ENCODE data around the gene APH1A.
"Not testable (repeated sequence)": the region's sequence is repeated elsewhere in the genome, so short reads cannot be mapped to it uniquely, and the experiment has no call there.

Gene APH1A

GRCh38 chr1:150233359-150234308 is 35.2 kb downstream of the APH1A start:
- no peak for DNase-seq (ENCODE audit: low read depth)

- DNase-seq (ENCODE audit: low read depth): not testable (repeated sequence)
These were observed 35.9 kb downstream of the APH1A start for GRCh38 chr1:150232921-150233320.

DNA sequence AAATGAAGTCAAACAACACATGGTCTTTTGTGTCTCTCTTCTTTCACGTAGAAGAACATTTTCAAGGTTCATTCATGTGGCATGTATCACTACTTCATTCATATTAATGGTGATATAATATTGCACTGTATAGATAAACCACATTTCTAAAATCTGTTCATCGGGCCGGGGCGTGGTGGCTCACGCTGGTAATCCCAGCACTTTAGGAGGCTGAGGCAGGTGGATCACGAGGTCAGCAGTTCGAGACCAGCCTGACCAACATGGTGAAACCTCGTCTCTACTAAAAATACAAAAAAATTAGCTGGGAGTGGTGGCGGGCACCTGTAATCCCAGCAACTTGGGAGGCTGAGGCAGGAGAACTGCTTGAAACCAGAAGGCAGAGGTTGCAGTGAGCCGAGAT is 40.6 kb downstream of the APH1A start:
- not testable (repeated sequence) for DNase-seq (ENCODE audit: low read depth)

DNA sequence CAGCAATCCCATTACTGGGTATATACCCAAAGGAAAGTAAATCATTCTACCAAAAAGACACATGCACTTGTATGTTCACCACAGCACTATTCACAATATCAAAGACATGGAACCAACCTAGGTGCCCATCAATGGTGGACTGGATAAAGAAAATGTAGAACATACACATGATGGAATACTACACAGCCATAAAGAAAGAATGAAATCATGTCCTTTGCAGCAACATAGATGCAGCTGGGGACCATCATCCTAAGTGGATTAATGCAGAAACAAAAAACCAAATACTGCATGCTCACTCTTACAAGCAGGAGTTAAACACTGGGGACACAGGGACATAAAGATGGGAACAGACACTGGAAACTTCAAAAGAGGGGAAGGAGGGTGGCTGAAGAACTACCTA is 41.6 kb downstream of the APH1A start:
- DNase-seq (ENCODE audit: low read depth): no peak

- no peak for DNase-seq (ENCODE audit: low read depth)
These were observed 42.3 kb downstream of the APH1A start for GRCh38 chr1:150226486-150226885.

DNA sequence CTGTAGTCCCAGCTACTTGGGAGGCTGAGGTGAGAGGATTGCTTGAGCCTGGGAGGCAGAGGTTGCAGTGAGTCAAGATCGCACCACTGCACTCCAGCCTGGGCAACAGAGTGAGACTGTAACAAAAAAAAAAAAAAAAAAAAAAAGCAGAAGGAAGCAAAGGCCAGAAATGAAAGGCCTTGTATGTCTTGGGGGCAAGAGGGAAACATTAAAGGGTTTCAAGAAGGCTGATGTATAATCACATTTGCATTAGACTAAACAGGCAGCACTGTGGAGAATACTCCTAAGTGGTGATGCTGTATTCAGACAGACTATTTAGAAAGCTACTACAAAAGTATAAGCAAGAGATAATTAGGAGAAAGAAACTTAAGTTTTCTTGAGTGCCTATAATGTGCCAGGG is 43.3 kb downstream of the APH1A start:
- no peak for DNase-seq (ENCODE audit: low read depth)

- no peak for DNase-seq (ENCODE audit: low read depth)
These were observed 43.8 kb downstream of the APH1A start for GRCh38 chr1:150224983-150225382.

DNA sequence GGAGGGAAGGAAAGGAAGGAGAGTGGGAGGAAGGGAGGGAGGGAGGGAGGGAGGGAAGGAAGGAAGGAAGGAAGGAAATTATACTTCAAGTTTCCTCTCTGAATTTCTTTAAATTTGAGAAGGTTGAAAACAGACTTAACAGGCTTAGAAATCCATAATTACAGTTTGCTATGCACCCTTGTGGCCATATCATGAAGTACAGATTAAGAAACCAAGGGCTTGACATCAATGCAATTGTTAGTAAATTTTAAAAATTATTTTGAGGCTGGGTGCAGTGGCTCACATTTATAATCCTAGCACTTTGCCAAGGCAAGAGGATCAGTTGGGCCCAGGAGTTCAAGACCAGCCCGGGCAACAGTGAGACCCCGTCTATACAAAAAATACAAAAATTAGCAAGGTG is 47.3 kb downstream of the APH1A start:
- no peak for DNase-seq (ENCODE audit: low read depth)

- not testable (repeated sequence) for DNase-seq (ENCODE audit: low read depth)
These were observed 53.0 kb downstream of the APH1A start for GRCh38 chr1:150215855-150216254.

All from activated T-cell treated with anti-CD3 and anti-CD28 coated beads for 1 hour (primary cell).